ENCODE data around the gene MXI1. TPM values are rescaled to one million over a fixed set of nuclear protein-coding genes. Genes with fewer than 3 reads are reported as not detected.

The MXI1 gene
- total RNA-seq, 1 experiment from 2014 or later: 17.3 TPM

GRCh38 chr10:110265573-110266193 is 58.3 kb downstream of the MXI1 start:
- ChIA-PET CTCF (no interaction called here), POLR2A (ENCODE audit: low non-redundant PET) (no interaction called here)
- Histone ChIP-seq H3K4me3 (ENCODE audit: low read depth, low read length, poor library complexity, severe bottlenecking) (no peak overlapping the region), H3K36me3 (ENCODE audit: insufficient read depth, low read length, poor library complexity, severe bottlenecking) (no peaks in the 10 kb centered on the region), H3K9me3 (ENCODE audit: low read depth, low read length, poor library complexity, severe bottlenecking) (no peaks in the 10 kb centered on the region), H3K27ac (ENCODE audit: low read depth, low read length, poor library complexity, severe bottlenecking) (no peak overlapping the region), H3K4me1 (ENCODE audit: insufficient read depth, low read length, poor library complexity, severe bottlenecking) (peaks cover 7% of the 10 kb centered on the region), H3K27me3 (replicated peaks; ENCODE audit: insufficient read depth, low read depth, low read length, poor library complexity) (no peaks in the 10 kb centered on the region)
- TF ChIP-seq CTCF (conservative IDR thresholded peaks at IDR 0.05; ENCODE audit: low read depth, low read length) (no peak), EZH2 (IDR thresholded peaks at IDR 0.05; ENCODE audit: borderline replicate concordance, low read depth, low read length, poor library complexity, severe bottlenecking) (no peak)
- no TSS peak for BruUV-seq (replicated peaks)
- no peak for DNase-seq (ENCODE audit: low spot score)
- intact Hi-C loops (cut with micrococcal nuclease; ENCODE audit: unreplicated experiment): no loop called here

GRCh38 chr10:110267276-110267675 is 59.9 kb downstream of the MXI1 start:
- Histone ChIP-seq H3K4me1 (ENCODE audit: insufficient read depth, low read length, poor library complexity, severe bottlenecking) (peaks cover 7% of the 10 kb centered on the region), H3K27me3 (replicated peaks; ENCODE audit: insufficient read depth, low read depth, low read length, poor library complexity) (no peaks in the 10 kb centered on the region), H3K9me3 (ENCODE audit: low read depth, low read length, poor library complexity, severe bottlenecking) (no peaks in the 10 kb centered on the region), H3K36me3 (ENCODE audit: insufficient read depth, low read length, poor library complexity, severe bottlenecking) (no peaks in the 10 kb centered on the region), H3K4me3 (ENCODE audit: low read depth, low read length, poor library complexity, severe bottlenecking) (no peak overlapping the region), H3K27ac (ENCODE audit: low read depth, low read length, poor library complexity, severe bottlenecking) (no peak overlapping the region)
- no peak for DNase-seq (ENCODE audit: low spot score)
- ChIA-PET CTCF (no interaction called here), POLR2A (ENCODE audit: low non-redundant PET) (no interaction called here)
- BruUV-seq (replicated peaks): no TSS peak
- intact Hi-C loops (cut with micrococcal nuclease; ENCODE audit: unreplicated experiment): no loop called here
- no peak for TF ChIP-seq CTCF (conservative IDR thresholded peaks at IDR 0.05; ENCODE audit: low read depth, low read length)
- TF ChIP-seq EZH2 (IDR thresholded peaks at IDR 0.05; ENCODE audit: borderline replicate concordance, low read depth, low read length, poor library complexity, severe bottlenecking): no peak

- H3K9me3 ChIP-seq (ENCODE audit: low read depth, low read length, poor library complexity, severe bottlenecking): no peaks in the 10 kb centered on the region
- H3K36me3 ChIP-seq (ENCODE audit: insufficient read depth, low read length, poor library complexity, severe bottlenecking): no peaks in the 10 kb centered on the region
- intact Hi-C loops (cut with micrococcal nuclease; ENCODE audit: unreplicated experiment): no loop called here
- ChIA-PET CTCF (no interaction called here), POLR2A (ENCODE audit: low non-redundant PET) (no interaction called here)
- peaks cover 11% of the 10 kb centered on the region for H3K4me1 ChIP-seq (ENCODE audit: insufficient read depth, low read length, poor library complexity, severe bottlenecking)
- H3K27ac ChIP-seq (ENCODE audit: low read depth, low read length, poor library complexity, severe bottlenecking): no peak overlapping the region
- DNase-seq (ENCODE audit: low spot score): no peak
- H3K4me3 ChIP-seq (ENCODE audit: low read depth, low read length, poor library complexity, severe bottlenecking): no peak overlapping the region
- no TSS peak for BruUV-seq (replicated peaks)
- TF ChIP-seq CTCF (conservative IDR thresholded peaks at IDR 0.05; ENCODE audit: low read depth, low read length) (no peak), EZH2 (IDR thresholded peaks at IDR 0.05; ENCODE audit: borderline replicate concordance, low read depth, low read length, poor library complexity, severe bottlenecking) (no peak)
- no peaks in the 10 kb centered on the region for H3K27me3 ChIP-seq (replicated peaks; ENCODE audit: insufficient read depth, low read depth, low read length, poor library complexity)
Measured at GRCh38 chr10:110268442-110268841, 61.0 kb downstream of the MXI1 start.
